ENCODE results near the gene DNAJC6.

The DNAJC6 gene

DNA sequence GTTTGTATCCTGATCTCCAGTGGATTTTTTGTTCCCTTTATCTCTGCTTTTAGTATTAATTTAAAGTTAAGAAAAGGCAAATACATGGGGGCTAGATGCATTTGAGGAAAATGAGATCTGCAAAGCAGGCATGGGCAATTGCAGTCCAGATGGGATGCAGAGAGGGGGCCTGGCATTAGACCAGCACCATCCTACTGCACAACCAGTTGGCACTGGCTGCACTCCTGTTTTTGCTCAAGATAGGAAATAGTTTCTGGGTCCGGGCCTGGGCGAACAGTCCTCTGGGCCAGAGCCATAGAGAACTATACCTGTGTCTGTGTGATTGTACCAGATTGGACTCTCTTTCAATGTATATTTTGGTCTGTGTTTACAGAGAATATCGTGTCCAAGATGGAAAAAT lies 77.1 kb downstream of the DNAJC6 start:
- no peaks in the 10 kb centered on the region for H3K9me2 ChIP-seq (replicated peaks; ENCODE audit: insufficient read depth, low read length)
- no peak overlapping the region for H3K27ac ChIP-seq (ENCODE audit: low read depth, low read length)
- peaks cover 3% of the 10 kb centered on the region; the same call in 1 of the 2 replicates for H3K36me3 ChIP-seq (ENCODE audit: low read length)
- TF ChIP-seq, protein P1, sequence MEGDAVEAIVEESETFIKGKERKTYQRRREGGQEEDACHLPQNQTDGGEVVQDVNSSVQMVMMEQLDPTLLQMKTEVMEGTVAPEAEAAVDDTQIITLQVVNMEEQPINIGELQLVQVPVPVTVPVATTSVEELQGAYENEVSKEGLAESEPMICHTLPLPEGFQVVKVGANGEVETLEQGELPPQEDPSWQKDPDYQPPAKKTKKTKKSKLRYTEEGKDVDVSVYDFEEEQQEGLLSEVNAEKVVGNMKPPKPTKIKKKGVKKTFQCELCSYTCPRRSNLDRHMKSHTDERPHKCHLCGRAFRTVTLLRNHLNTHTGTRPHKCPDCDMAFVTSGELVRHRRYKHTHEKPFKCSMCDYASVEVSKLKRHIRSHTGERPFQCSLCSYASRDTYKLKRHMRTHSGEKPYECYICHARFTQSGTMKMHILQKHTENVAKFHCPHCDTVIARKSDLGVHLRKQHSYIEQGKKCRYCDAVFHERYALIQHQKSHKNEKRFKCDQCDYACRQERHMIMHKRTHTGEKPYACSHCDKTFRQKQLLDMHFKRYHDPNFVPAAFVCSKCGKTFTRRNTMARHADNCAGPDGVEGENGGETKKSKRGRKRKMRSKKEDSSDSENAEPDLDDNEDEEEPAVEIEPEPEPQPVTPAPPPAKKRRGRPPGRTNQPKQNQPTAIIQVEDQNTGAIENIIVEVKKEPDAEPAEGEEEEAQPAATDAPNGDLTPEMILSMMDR (IDR thresholded peaks at IDR 0.05; ENCODE audit: insufficient read depth, low read length, poor library complexity, severe bottlenecking) = no peak
- no peak for TF ChIP-seq EZH2phosphoT487 (conservative IDR thresholded peaks at IDR 0.05; ENCODE audit: low read length)
- H3F3A ChIP-seq (ENCODE audit: insufficient read depth) = no peaks in the 10 kb centered on the region
- H3K4me3 ChIP-seq (ENCODE audit: insufficient read depth, low read length, poor library complexity, severe bottlenecking) = no peak overlapping the region
- H2AFZ ChIP-seq (ENCODE audit: low read depth, low read length, severe bottlenecking) = no peak overlapping the region
- no peaks in the 10 kb centered on the region for H4K20me1 ChIP-seq (ENCODE audit: low read depth, low read length)
- no peaks in the 10 kb centered on the region for H3K79me2 ChIP-seq (ENCODE audit: insufficient read depth, low read length)
- no peak overlapping the region for H3K4me2 ChIP-seq (ENCODE audit: low read depth, low read length, poor library complexity, severe bottlenecking)
- no peaks in the 10 kb centered on the region for H3K27me3 ChIP-seq (ENCODE audit: low read length)
- H3K9me3 ChIP-seq (ENCODE audit: insufficient read depth, low read length) = no peaks in the 10 kb centered on the region
- no peak overlapping the region for H3K9ac ChIP-seq (ENCODE audit: low read length)

DNA sequence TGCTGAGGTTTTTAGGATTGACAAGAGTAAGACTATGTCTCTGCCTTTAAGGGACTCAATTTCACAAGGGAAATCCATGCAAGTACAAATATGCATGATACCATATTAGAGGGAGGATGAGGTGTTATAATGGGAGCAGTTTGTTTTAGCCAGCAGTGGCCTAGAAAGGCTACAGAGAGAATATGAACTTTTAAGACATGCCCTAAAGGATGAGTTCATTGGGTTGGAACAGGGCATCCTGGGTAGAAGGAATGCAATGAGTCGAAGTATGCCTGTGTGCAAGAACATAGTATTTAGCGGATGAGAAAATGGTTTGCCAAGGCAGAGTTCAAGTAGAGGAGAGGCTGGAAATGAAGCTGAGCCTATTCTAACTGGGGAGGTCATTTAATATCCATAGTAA lies 78.5 kb downstream of the DNAJC6 start:
- Histone ChIP-seq H4K20me1 (ENCODE audit: low read depth, low read length) (no peaks in the 10 kb centered on the region), H3K9ac (ENCODE audit: low read length) (no peak overlapping the region), H3K27me3 (ENCODE audit: low read length) (no peaks in the 10 kb centered on the region), H3K36me3 (ENCODE audit: low read length) (peaks cover 3% of the 10 kb centered on the region; the same call in 1 of the 2 replicates), H3K9me3 (ENCODE audit: insufficient read depth, low read length) (no peaks in the 10 kb centered on the region), H3K27ac (ENCODE audit: low read depth, low read length) (no peak overlapping the region), H3K4me3 (ENCODE audit: insufficient read depth, low read length, poor library complexity, severe bottlenecking) (no peak overlapping the region), H3K79me2 (ENCODE audit: insufficient read depth, low read length) (no peaks in the 10 kb centered on the region), H3K9me2 (replicated peaks; ENCODE audit: insufficient read depth, low read length) (no peaks in the 10 kb centered on the region), H3F3A (ENCODE audit: insufficient read depth) (no peaks in the 10 kb centered on the region), H3K4me2 (ENCODE audit: low read depth, low read length, poor library complexity, severe bottlenecking) (no peak overlapping the region), H2AFZ (ENCODE audit: low read depth, low read length, severe bottlenecking) (no peak overlapping the region)
- TF ChIP-seq EZH2phosphoT487 (conservative IDR thresholded peaks at IDR 0.05; ENCODE audit: low read length) = no peak
- TF ChIP-seq, protein P1 (IDR thresholded peaks at IDR 0.05; ENCODE audit: insufficient read depth, low read length, poor library complexity, severe bottlenecking) = no peak

DNA sequence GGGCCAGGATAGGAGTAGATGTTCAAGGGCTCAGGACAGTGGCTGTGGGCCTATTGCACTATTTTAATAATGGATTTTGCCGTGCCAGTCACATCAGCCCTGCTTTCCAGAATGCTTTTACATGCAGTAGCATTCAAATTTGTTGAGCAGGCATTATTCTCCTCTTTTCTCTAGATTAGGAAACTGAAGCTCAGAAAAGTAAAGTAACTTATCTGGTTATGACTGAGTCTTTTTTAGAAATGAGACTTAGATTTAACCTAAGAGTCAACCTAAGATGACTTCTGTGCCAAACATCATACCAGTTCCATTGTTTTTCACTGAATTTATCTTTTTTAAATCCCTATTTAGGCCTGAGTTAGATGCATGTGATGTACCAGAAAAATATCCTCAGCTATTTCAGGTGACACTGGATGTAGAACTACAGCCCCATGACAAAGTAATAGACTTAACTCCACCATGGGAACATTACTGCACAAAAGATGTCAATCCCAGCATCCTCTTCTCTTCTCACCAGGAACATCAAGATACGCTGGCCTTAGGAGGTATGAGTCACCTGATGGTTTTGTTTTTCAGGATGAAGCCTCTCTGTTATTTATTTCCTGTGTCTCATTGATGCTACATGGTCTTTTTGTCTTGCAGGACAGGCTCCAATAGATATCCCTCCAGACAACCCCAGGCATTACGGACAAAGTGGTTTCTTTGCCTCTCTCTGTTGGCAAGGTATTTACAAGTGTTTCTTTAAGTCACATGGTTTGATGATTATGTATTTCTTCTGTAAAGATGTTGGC lies 79.8 kb downstream of the DNAJC6 start:
- Histone ChIP-seq H3F3A (ENCODE audit: insufficient read depth) (no peaks in the 10 kb centered on the region), H2AFZ (ENCODE audit: low read depth, low read length, severe bottlenecking) (no peak overlapping the region), H4K20me1 (ENCODE audit: low read depth, low read length) (no peaks in the 10 kb centered on the region), H3K36me3 (ENCODE audit: low read length) (peaks cover under 1% of the 10 kb centered on the region; the same call in 1 of the 2 replicates), H3K79me2 (ENCODE audit: insufficient read depth, low read length) (no peaks in the 10 kb centered on the region), H3K4me3 (ENCODE audit: insufficient read depth, low read length, poor library complexity, severe bottlenecking) (no peak overlapping the region), H3K9ac (ENCODE audit: low read length) (no peak overlapping the region), H3K4me2 (ENCODE audit: low read depth, low read length, poor library complexity, severe bottlenecking) (no peak overlapping the region), H3K9me2 (replicated peaks; ENCODE audit: insufficient read depth, low read length) (no peaks in the 10 kb centered on the region), H3K9me3 (ENCODE audit: insufficient read depth, low read length) (no peaks in the 10 kb centered on the region), H3K27ac (ENCODE audit: low read depth, low read length) (no peak overlapping the region), H3K27me3 (ENCODE audit: low read length) (no peaks in the 10 kb centered on the region)
- TF ChIP-seq EZH2phosphoT487 (conservative IDR thresholded peaks at IDR 0.05; ENCODE audit: low read length) = no peak
- TF ChIP-seq, protein P1 (IDR thresholded peaks at IDR 0.05; ENCODE audit: insufficient read depth, low read length, poor library complexity, severe bottlenecking) = no peak
